GM12878 (cell line): Measurements from ENCODE around the gene CALN1. TPM values are rescaled to one million over a fixed set of nuclear protein-coding genes. Genes with fewer than 3 reads are reported as not detected.

Source experiments
- ATAC-seq: fragments of 200-7000 bp; cut with Tn5 transposase; 3 replicates; pipeline ENCODE4 v1.9.1; 2020; ENCODE audit warnings: mild to moderate bottlenecking, moderate library complexity
- BruUV-seq: library from RNA; stranded (reverse); fragments of 400-500 nt; replicated peaks from 2 replicates; lab custom pipeline; 2021; lab: Mats Ljungman, UMichigan
- CTCF ChIA-PET: fragments of 300-600 bp; sonication (Branson Sonifier 250); formaldehyde crosslinking; extraction: SDS; loops from one replicate; lab custom pipeline; 2021; ENCODE audit warnings: inconsistent platforms; lab: Yijun Ruan, JAX
- POLR2A ChIA-PET: fragments of 350-600 bp; formaldehyde crosslinking; extraction: SDS; loops from one replicate; lab custom pipeline; 2021; ENCODE audit warnings: inconsistent platforms; lab: Charles Lee
- RAD21 ChIA-PET: fragments of 300-600 bp; sonication (Branson Sonifier 250); formaldehyde crosslinking; loops from one replicate; lab custom pipeline; 2023; ENCODE audit warnings: antibody characterized with exemption; ENCODE audit not compliant: unreplicated experiment; lab: Charles Lee
- SMC1A ChIA-PET: fragments of 300-600 bp; sonication (Branson Sonifier 250); formaldehyde crosslinking; loops from one replicate; lab custom pipeline; 2023; ENCODE audit not compliant: unreplicated experiment, uncharacterized antibody; lab: Charles Lee
- DNase-seq: peaks from one replicate; pipeline ENCODE4 v3.0.0-alpha.2; 2011; ENCODE audit warnings: low read depth, low spot score
- FAIRE-seq: peaks from 3 replicates; lab custom pipeline; 2011; peaks lifted over from hg19 to GRCh38; lab: Jason Lieb, UNC
- H2AFZ ChIP-seq: 2 replicates; pipeline ENCODE4 v1.6.0; 2011; ENCODE audit warnings: low read depth, low read length, control low read depth; ENCODE audit not compliant: control insufficient read depth
- H3K27ac ChIP-seq: 2 replicates; pipeline ENCODE4 v1.5.1; 2011; ENCODE audit warnings: control low read depth; ENCODE audit not compliant: control insufficient read depth, insufficient read depth
- H3K27me3 ChIP-seq, 2 experiments: replicated peaks in 1 of 2; 2 replicates each; pipeline versions ENCODE4 v1.6.0 to v1.6.1; 2011; ENCODE audit warnings: low read length in 1 of 2; ENCODE audit not compliant: control insufficient read depth in 2 of 2, insufficient read depth in 2 of 2
- H3K36me3 ChIP-seq, 2 experiments: 2 replicates each; pipeline ENCODE4 v1.5.1; 2011; ENCODE audit warnings: low read length in 1 of 2; ENCODE audit not compliant: control insufficient read depth in 2 of 2, insufficient read depth in 2 of 2
- H3K4me1 ChIP-seq: 2 replicates; pipeline ENCODE4 v1.6.1; 2011; ENCODE audit warnings: mild to moderate bottlenecking, low read length, moderate library complexity, mixed read lengths; ENCODE audit not compliant: control insufficient read depth, insufficient read depth
- H3K4me2 ChIP-seq: 2 replicates; pipeline ENCODE4 v1.6.0; 2011; ENCODE audit warnings: control low read depth; ENCODE audit not compliant: control insufficient read depth, insufficient read depth
- H3K4me3 ChIP-seq: fragments of 200-600 bp; sonication (generic); 2 replicates; pipeline ENCODE4 v1.5.1; 2016
- H3K79me2 ChIP-seq: 2 replicates; pipeline ENCODE4 v1.6.0; 2011; ENCODE audit warnings: low read length; ENCODE audit not compliant: control insufficient read depth, insufficient read depth
- H3K9ac ChIP-seq: 2 replicates; pipeline ENCODE4 v1.8.0; 2011; ENCODE audit warnings: low read length, control low read depth, mixed read lengths; ENCODE audit not compliant: control insufficient read depth, insufficient read depth
- H3K9me3 ChIP-seq: replicated peaks from 3 replicates; pipeline ENCODE4 v1.5.1; 2011; ENCODE audit warnings: mild to moderate bottlenecking, low read length; ENCODE audit not compliant: control insufficient read depth, insufficient read depth
- H4K20me1 ChIP-seq: 2 replicates; pipeline ENCODE4 v1.6.0; 2011; ENCODE audit not compliant: control insufficient read depth, insufficient read depth
- ATF3 ChIP-seq: IDR thresholded peaks from 2 replicates; pipeline ENCODE4 v1.6.1; 2011; ENCODE audit warnings: low read depth, mild to moderate bottlenecking, low read length, moderate library complexity, borderline replicate concordance; ENCODE audit errors: extremely low read depth
- BHLHE40 ChIP-seq, 2 experiments: fragments of 450-650 bp in 1 of 2; IDR thresholded peaks; 2 replicates each; pipeline ENCODE4 v1.6.1; 2011 to 2017; ENCODE audit warnings: low read depth in 2 of 2, borderline replicate concordance in 1 of 2, improper control_type of control experiment in 1 of 2, low read length in 1 of 2, mild to moderate bottlenecking in 1 of 2
- DPF2 ChIP-seq: fragments of 450-650 bp; IDR thresholded peaks from 2 replicates; pipeline ENCODE4 v1.6.1; 2017; ENCODE audit warnings: mild to moderate bottlenecking
- ESRRA ChIP-seq: IDR thresholded peaks from 2 replicates; pipeline ENCODE4 v1.6.1; 2012; ENCODE audit warnings: mild to moderate bottlenecking, low read length, improper control_type of control experiment
- GABPA ChIP-seq: IDR thresholded peaks from 2 replicates; pipeline ENCODE4 v1.6.1; 2014; ENCODE audit warnings: antibody characterized with exemption, low read depth, mild to moderate bottlenecking, inconsistent platforms
- HDAC2 ChIP-seq: fragments of 200-600 bp; sonication (generic); IDR thresholded peaks from 2 replicates; pipeline ENCODE4 v1.6.1; 2017
- MTA2 ChIP-seq: fragments of 450-650 bp; IDR thresholded peaks from 2 replicates; pipeline ENCODE4 v1.6.1; 2016; ENCODE audit warnings: low read depth, mild to moderate bottlenecking, moderate library complexity
- MYB ChIP-seq: fragments of 150-350 bp; IDR thresholded peaks from 2 replicates; pipeline ENCODE4 v1.6.1; 2014; ENCODE audit warnings: mild to moderate bottlenecking, low read depth, low read length, borderline replicate concordance
- NRF1 ChIP-seq: conservative IDR thresholded peaks from 2 replicates; pipeline ENCODE4 v1.6.1; 2011; ENCODE audit warnings: mild to moderate bottlenecking, low read depth, low read length, improper control_type of control experiment
- PAX8 ChIP-seq: fragments of 450-650 bp; IDR thresholded peaks from 2 replicates; pipeline ENCODE4 v1.6.1; 2017; ENCODE audit warnings: mild to moderate bottlenecking, moderate library complexity
- POLR2A ChIP-seq: IDR thresholded peaks from 2 replicates; pipeline ENCODE4 v1.6.1; 2011; ENCODE audit warnings: low read depth, mild to moderate bottlenecking, low read length
- SMAD1 ChIP-seq: fragments of 450-650 bp; IDR thresholded peaks from 2 replicates; pipeline ENCODE4 v1.6.1; 2018; ENCODE audit warnings: mild to moderate bottlenecking, low read depth; ENCODE audit not compliant: partially characterized antibody
- SREBF2 ChIP-seq: IDR thresholded peaks from 2 replicates; pipeline ENCODE4 v1.6.1; 2012; ENCODE audit warnings: mild to moderate bottlenecking, low read length
- TCF12 ChIP-seq: IDR thresholded peaks from 2 replicates; pipeline ENCODE4 v1.6.1; 2011; ENCODE audit warnings: low read depth, mild to moderate bottlenecking, low read length
- TCF3 ChIP-seq: IDR thresholded peaks from 2 replicates; pipeline ENCODE4 v1.6.1; 2012; ENCODE audit warnings: low read depth, mild to moderate bottlenecking, low read length, borderline replicate concordance; ENCODE audit not compliant: insufficient read depth
- WGBS: methylation state at CpG from one replicate; pipeline ENCODE4 v1.1.6; 2016; ENCODE audit warnings: low lambda C conversion rate; ENCODE audit not compliant: insufficient replicate concordance, insufficient coverage; ENCODE audit errors: missing lambda C conversion rate; 5-methylcytosine and 5-hydroxymethylcytosine counted together
- in situ Hi-C: fragments of 300-500 bp; cut with MboI; formaldehyde crosslinking; loops from 9 replicates; pipeline ENCODE4 v1.14.3; 2018; ENCODE audit warnings: mixed read lengths
- intact Hi-C: fragments of 100-400 bp; cut with micrococcal nuclease; formaldehyde crosslinking; loops from one replicate; pipeline ENCODE4 v1.14.2; 2022; ENCODE audit not compliant: unreplicated experiment
- polyA plus RNA-seq, 11 experiments: library from polyadenylated mRNA; depleted of rRNA in 4 of 11; unstranded in 6 of 11; stranded (reverse) in 5 of 11; fragments of >200 nt; fragmentation: Nextera tagmentation in 4 of 11; fragmentation: Illumina TruSeq in 1 of 11; extraction: Ambion mirVana in 4 of 11; extraction: Trizol in 1 of 11; gene quantifications; 1 replicate in 1 of 11; 2 replicates in 10 of 11; pipeline versions ENCODE4 v1.2.1 to v1.2.3, GENCODE V29; 2011 to 2016; ENCODE audit warnings: inconsistent platforms in 2 of 11, missing spikeins in 2 of 11, low read depth in 1 of 11
- total RNA-seq, 4 experiments: library from RNA; depleted of rRNA in 3 of 4; stranded (reverse); fragments of >200 nt in 3 of 4; fragmentation: Illumina TruSeq in 1 of 4; extraction: Trizol in 1 of 4; gene quantifications; 2 replicates each; pipeline versions ENCODE4 v1.2.1 to v1.2.3, GENCODE V29; 2013 to 2021
- TF ChIP-seq, protein P1 (sequence below): IDR thresholded peaks from 2 replicates; pipeline ENCODE4 v1.6.1; 2012; ENCODE audit warnings: low read depth, low read length, improper control_type of control experiment
- TF ChIP-seq, protein P2 (sequence below): fragments of 150-350 bp; IDR thresholded peaks from 2 replicates; pipeline ENCODE4 v1.6.1; 2014; ENCODE audit warnings: mild to moderate bottlenecking, low read depth, low read length
- TF ChIP-seq, protein P3 (sequence below): IDR thresholded peaks from 2 replicates; pipeline ENCODE4 v1.6.1; 2012; ENCODE audit warnings: low read depth, low read length, improper control_type of control experiment
- TF ChIP-seq, protein P4 (sequence below): fragments of 450-650 bp; IDR thresholded peaks from 2 replicates; pipeline ENCODE4 v1.6.1; 2016; ENCODE audit warnings: mild to moderate bottlenecking

The CALN1 gene
- total and polyA plus RNA-seq, 10 of the 15 experiments (the other 5 are each of a cell fraction or from before 2014, with no cell fraction given): 0.48 to 15.3 (median 1.6) TPM

GRCh38 chr7:71883415-71883814 is 528.7 kb downstream of the CALN1 start:
- ATAC-seq: no peak
- CTCF ChIA-PET: no interaction called here

More at GRCh38 chr7:71883415-71883814, 528.7 kb downstream of the CALN1 start:
- TF ChIP-seq BHLHE40 (IDR thresholded peaks at IDR 0.05; ENCODE audit: borderline replicate concordance in 1 of 2, low read depth in 2 of 2, low read length in 1 of 2) (no peak), TCF3 (no peak), PAX8 (no peak), SREBF2 (no peak), TCF12 (no peak), SMAD1 (no peak), POLR2A (no peak), NRF1 (no peak), MYB (no peak), MTA2 (no peak), ATF3 (no peak), ESRRA (no peak), DPF2 (no peak), HDAC2 (no peak), GABPA (no peak)
- TF ChIP-seq, protein P1, sequence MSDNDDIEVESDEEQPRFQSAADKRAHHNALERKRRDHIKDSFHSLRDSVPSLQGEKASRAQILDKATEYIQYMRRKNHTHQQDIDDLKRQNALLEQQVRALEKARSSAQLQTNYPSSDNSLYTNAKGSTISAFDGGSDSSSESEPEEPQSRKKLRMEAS: no peak
- TF ChIP-seq, protein P2, sequence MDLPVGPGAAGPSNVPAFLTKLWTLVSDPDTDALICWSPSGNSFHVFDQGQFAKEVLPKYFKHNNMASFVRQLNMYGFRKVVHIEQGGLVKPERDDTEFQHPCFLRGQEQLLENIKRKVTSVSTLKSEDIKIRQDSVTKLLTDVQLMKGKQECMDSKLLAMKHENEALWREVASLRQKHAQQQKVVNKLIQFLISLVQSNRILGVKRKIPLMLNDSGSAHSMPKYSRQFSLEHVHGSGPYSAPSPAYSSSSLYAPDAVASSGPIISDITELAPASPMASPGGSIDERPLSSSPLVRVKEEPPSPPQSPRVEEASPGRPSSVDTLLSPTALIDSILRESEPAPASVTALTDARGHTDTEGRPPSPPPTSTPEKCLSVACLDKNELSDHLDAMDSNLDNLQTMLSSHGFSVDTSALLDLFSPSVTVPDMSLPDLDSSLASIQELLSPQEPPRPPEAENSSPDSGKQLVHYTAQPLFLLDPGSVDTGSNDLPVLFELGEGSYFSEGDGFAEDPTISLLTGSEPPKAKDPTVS: no peak
- TF ChIP-seq, protein P3, sequence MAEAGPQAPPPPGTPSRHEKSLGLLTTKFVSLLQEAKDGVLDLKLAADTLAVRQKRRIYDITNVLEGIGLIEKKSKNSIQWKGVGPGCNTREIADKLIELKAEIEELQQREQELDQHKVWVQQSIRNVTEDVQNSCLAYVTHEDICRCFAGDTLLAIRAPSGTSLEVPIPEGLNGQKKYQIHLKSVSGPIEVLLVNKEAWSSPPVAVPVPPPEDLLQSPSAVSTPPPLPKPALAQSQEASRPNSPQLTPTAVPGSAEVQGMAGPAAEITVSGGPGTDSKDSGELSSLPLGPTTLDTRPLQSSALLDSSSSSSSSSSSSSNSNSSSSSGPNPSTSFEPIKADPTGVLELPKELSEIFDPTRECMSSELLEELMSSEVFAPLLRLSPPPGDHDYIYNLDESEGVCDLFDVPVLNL: no peak
- TF ChIP-seq, protein P4, sequence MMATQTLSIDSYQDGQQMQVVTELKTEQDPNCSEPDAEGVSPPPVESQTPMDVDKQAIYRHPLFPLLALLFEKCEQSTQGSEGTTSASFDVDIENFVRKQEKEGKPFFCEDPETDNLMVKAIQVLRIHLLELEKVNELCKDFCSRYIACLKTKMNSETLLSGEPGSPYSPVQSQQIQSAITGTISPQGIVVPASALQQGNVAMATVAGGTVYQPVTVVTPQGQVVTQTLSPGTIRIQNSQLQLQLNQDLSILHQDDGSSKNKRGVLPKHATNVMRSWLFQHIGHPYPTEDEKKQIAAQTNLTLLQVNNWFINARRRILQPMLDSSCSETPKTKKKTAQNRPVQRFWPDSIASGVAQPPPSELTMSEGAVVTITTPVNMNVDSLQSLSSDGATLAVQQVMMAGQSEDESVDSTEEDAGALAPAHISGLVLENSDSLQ: no peak
- Histone ChIP-seq H2AFZ (no peak overlapping the region), H3K4me3 (no peak overlapping the region), H3K27ac (no peak overlapping the region), H4K20me1 (no peaks in the 10 kb centered on the region), H3K79me2 (no peaks in the 10 kb centered on the region), H3K4me2 (no peak overlapping the region), H3K27me3 (no peaks in the 10 kb centered on the region), H3K9me3 (no peaks in the 10 kb centered on the region), H3K36me3 (no peaks in the 10 kb centered on the region), H3K9ac (no peak overlapping the region), H3K4me1 (no peaks in the 10 kb centered on the region)
- intact Hi-C loops: no loop called here
- no peak for FAIRE-seq
- SMC1A ChIA-PET: no interaction called here
- RAD21 ChIA-PET: no interaction called here
- DNase-seq: no peak
- no TSS peak for BruUV-seq
- 22% methylated on average over 5 of the region's 5 CpGs for WGBS
- POLR2A ChIA-PET: no interaction called here
- in situ Hi-C loops: no loop called here
